Ishikawa (cell line): Measurements from ENCODE around the gene TNRC6A.

Source experiments
- CREB1 ChIP-seq: IDR thresholded peaks from 2 replicates; pipeline ENCODE4 v1.6.1; 2012; ENCODE audit warnings: low read depth
- EGR1 ChIP-seq: IDR thresholded peaks from 2 replicates; pipeline ENCODE4 v1.6.1; 2012
- EP300 ChIP-seq: IDR thresholded peaks from 2 replicates; pipeline ENCODE4 v1.6.1; 2012; ENCODE audit warnings: borderline replicate concordance
- FOXM1 ChIP-seq: IDR thresholded peaks from 2 replicates; pipeline ENCODE4 v1.6.1; 2012; ENCODE audit warnings: low read depth, borderline replicate concordance
- NFIC ChIP-seq: IDR thresholded peaks from 2 replicates; pipeline ENCODE4 v1.6.1; 2012
- RAD21 ChIP-seq: IDR thresholded peaks from 2 replicates; pipeline ENCODE4 v1.6.1; 2012; ENCODE audit warnings: low read depth
- TAF1 ChIP-seq: IDR thresholded peaks from 2 replicates; pipeline ENCODE4 v1.6.1; 2012; ENCODE audit warnings: low read depth, mild to moderate bottlenecking
- TEAD4 ChIP-seq: IDR thresholded peaks from 2 replicates; pipeline ENCODE4 v1.6.1; 2012
- YY1 ChIP-seq: IDR thresholded peaks from 2 replicates; pipeline ENCODE4 v1.6.1; 2012; ENCODE audit warnings: low read depth
- TF ChIP-seq, protein P1 (sequence below): IDR thresholded peaks from 2 replicates; pipeline ENCODE4 v1.6.1; 2012; ENCODE audit warnings: low read depth, mild to moderate bottlenecking
- TF ChIP-seq, protein P2 (sequence below): IDR thresholded peaks from 2 replicates; pipeline ENCODE4 v1.6.1; 2012
- TF ChIP-seq, protein P3 (sequence below): IDR thresholded peaks from 2 replicates; pipeline ENCODE4 v1.6.1; 2012

DNA sequence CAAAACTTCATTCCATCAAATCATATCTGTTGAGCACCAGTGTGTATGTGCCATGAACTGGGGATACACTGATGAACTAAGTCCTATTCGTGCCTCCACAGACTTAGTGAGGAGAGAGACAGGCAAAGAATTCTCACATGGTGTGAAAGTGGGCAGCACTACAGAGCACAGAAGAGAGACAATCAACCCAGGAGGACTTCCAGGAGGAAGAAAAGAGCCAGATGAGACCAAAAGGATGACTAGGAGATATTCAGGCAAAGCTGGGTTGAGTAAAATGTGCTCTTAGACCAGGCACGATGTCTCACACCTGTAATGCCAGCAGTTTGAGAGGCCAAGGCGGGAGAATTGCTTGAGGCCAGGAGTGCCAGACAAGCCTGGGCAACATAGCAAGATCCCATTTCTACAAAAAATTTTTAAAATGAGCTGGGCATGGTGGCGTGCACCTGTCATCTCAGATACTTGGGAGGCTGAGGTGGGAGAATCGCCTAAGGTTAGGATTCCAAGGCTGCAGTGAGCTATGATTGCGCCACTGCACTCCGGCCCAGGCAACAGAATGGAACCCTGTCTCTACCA, 30.2 kb upstream of the TNRC6A start:
- TF ChIP-seq, protein P1, sequence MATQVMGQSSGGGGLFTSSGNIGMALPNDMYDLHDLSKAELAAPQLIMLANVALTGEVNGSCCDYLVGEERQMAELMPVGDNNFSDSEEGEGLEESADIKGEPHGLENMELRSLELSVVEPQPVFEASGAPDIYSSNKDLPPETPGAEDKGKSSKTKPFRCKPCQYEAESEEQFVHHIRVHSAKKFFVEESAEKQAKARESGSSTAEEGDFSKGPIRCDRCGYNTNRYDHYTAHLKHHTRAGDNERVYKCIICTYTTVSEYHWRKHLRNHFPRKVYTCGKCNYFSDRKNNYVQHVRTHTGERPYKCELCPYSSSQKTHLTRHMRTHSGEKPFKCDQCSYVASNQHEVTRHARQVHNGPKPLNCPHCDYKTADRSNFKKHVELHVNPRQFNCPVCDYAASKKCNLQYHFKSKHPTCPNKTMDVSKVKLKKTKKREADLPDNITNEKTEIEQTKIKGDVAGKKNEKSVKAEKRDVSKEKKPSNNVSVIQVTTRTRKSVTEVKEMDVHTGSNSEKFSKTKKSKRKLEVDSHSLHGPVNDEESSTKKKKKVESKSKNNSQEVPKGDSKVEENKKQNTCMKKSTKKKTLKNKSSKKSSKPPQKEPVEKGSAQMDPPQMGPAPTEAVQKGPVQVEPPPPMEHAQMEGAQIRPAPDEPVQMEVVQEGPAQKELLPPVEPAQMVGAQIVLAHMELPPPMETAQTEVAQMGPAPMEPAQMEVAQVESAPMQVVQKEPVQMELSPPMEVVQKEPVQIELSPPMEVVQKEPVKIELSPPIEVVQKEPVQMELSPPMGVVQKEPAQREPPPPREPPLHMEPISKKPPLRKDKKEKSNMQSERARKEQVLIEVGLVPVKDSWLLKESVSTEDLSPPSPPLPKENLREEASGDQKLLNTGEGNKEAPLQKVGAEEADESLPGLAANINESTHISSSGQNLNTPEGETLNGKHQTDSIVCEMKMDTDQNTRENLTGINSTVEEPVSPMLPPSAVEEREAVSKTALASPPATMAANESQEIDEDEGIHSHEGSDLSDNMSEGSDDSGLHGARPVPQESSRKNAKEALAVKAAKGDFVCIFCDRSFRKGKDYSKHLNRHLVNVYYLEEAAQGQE: no peak
- TF ChIP-seq TEAD4: no peak
- TF ChIP-seq, protein P2, sequence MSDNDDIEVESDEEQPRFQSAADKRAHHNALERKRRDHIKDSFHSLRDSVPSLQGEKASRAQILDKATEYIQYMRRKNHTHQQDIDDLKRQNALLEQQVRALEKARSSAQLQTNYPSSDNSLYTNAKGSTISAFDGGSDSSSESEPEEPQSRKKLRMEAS: no peak
- TF ChIP-seq TAF1: no peak
- no peak for TF ChIP-seq EP300
- TF ChIP-seq RAD21: no peak
- TF ChIP-seq YY1: no peak
- TF ChIP-seq, protein P3, sequence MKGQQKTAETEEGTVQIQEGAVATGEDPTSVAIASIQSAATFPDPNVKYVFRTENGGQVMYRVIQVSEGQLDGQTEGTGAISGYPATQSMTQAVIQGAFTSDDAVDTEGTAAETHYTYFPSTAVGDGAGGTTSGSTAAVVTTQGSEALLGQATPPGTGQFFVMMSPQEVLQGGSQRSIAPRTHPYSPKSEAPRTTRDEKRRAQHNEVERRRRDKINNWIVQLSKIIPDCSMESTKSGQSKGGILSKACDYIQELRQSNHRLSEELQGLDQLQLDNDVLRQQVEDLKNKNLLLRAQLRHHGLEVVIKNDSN: no peak
- TF ChIP-seq NFIC: no peak
- no peak for TF ChIP-seq EGR1
- no peak for TF ChIP-seq CREB1
- no peak for TF ChIP-seq FOXM1
